Caco-2 (cell line): ENCODE data around the gene ACOXL. TPM values are rescaled to one million over a fixed set of nuclear protein-coding genes. Genes with fewer than 3 reads are reported as not detected.

Experiments used
- BruUV-seq: library from RNA; stranded (reverse); fragments of 400-500 nt; replicated peaks from 2 replicates; lab custom pipeline; 2021; lab: Mats Ljungman, UMichigan
- CTCF ChIA-PET: fragments of 300-600 bp; sonication (Branson Sonifier 250); formaldehyde crosslinking; loops from one replicate; lab custom pipeline; 2022; ENCODE audit warnings: antibody characterized with exemption; lab: Charles Lee
- POLR2A ChIA-PET: fragments of 300-600 bp; sonication (Branson Sonifier 250); formaldehyde crosslinking; loops from one replicate; lab custom pipeline; 2022; ENCODE audit warnings: antibody characterized with exemption; lab: Charles Lee
- DNase-seq, 2 experiments: peaks; one replicate each; pipeline versions ENCODE4 v3.0.0 to v3.0.0-alpha.2; 2020 to 2022
- H3K27me3 ChIP-seq: replicated peaks from 2 replicates; pipeline ENCODE4 v1.6.0; 2011; ENCODE audit warnings: low read length; ENCODE audit not compliant: control insufficient read depth, insufficient read depth
- H3K36me3 ChIP-seq: 2 replicates; pipeline ENCODE4 v1.5.1; 2011; ENCODE audit warnings: low read length; ENCODE audit not compliant: control insufficient read depth, insufficient read depth
- H3K4me1 ChIP-seq: fragments of 250-450 bp; sonication (Bioruptor Pico); 2 replicates; pipeline ENCODE4 v1.5.1; 2020; ENCODE audit warnings: mild to moderate bottlenecking
- H3K4me3 ChIP-seq: 2 replicates; pipeline ENCODE4 v1.5.1; 2011; ENCODE audit warnings: low read depth, mild to moderate bottlenecking, control low read depth, low read length
- H3K9me3 ChIP-seq: fragments of 250-450 bp; sonication (Bioruptor Pico); 2 replicates; pipeline ENCODE4 v1.5.1; 2020; ENCODE audit warnings: mild to moderate bottlenecking, moderate library complexity
- H3K27ac Mint-ChIP-seq: one replicate; pipeline ENCODE4 v1.8.0; 2022; ENCODE audit warnings: mixed read lengths; ENCODE audit not compliant: unreplicated experiment
- H3K27me3 Mint-ChIP-seq: one replicate; pipeline ENCODE4 v1.8.0; 2022; ENCODE audit warnings: mixed read lengths; ENCODE audit not compliant: insufficient read depth, unreplicated experiment
- H3K36me3 Mint-ChIP-seq: one replicate; pipeline ENCODE4 v1.8.0; 2022; ENCODE audit warnings: mild to moderate bottlenecking, mixed read lengths; ENCODE audit not compliant: insufficient read depth, unreplicated experiment
- H3K4me1 Mint-ChIP-seq: one replicate; pipeline ENCODE4 v1.8.0; 2022; ENCODE audit warnings: low read depth, mixed read lengths; ENCODE audit not compliant: unreplicated experiment
- H3K4me3 Mint-ChIP-seq: one replicate; pipeline ENCODE4 v1.8.0; 2022; ENCODE audit warnings: mild to moderate bottlenecking, moderate library complexity, mixed read lengths; ENCODE audit not compliant: unreplicated experiment
- H3K9me3 Mint-ChIP-seq: one replicate; pipeline ENCODE4 v1.8.0; 2022; ENCODE audit warnings: mixed read lengths; ENCODE audit not compliant: unreplicated experiment
- CTCF ChIP-seq, 2 experiments: fragments of 200-600 bp in 1 of 2; IDR thresholded peaks; 1 replicate in 1 of 2; 2 replicates in 1 of 2; pipeline versions ENCODE4 v1.5.1 to v1.8.0; 2011 to 2022; ENCODE audit warnings: antibody characterized with exemption in 1 of 2, control low read depth in 1 of 2, inconsistent platforms in 1 of 2, low read depth in 1 of 2, low read length in 1 of 2, mild to moderate bottlenecking in 1 of 2, moderate library complexity in 1 of 2; ENCODE audit not compliant: insufficient read depth in 1 of 2, severe bottlenecking in 1 of 2, unreplicated experiment in 1 of 2
- intact Hi-C: fragments of 100-400 bp; cut with micrococcal nuclease; formaldehyde crosslinking; loops from one replicate; pipeline ENCODE4 v1.10.0; 2022; ENCODE audit not compliant: unreplicated experiment
- total RNA-seq: library from RNA; stranded (reverse); gene quantifications from 2 replicates; pipeline ENCODE4 v1.2.3, GENCODE V29; 2022

Gene ACOXL
- total RNA-seq, 1 experiment from 2014 or later = 2.6 TPM

- no TSS peak for BruUV-seq
- ChIA-PET POLR2A (no interaction called here), CTCF (no interaction called here)
- H3K4me3 ChIP-seq = no peak overlapping the region
- intact Hi-C loops = no loop called here
- Mint-ChIP-seq H3K4me1 (no peaks in the 10 kb centered on the region), H3K27me3 (peaks cover 4% of the 10 kb centered on the region), H3K4me3 (no peak overlapping the region), H3K36me3 (no peaks in the 10 kb centered on the region), H3K9me3 (no peaks in the 10 kb centered on the region), H3K27ac (no peak overlapping the region)
- H3K27me3 ChIP-seq = no peaks in the 10 kb centered on the region
- no peaks in the 10 kb centered on the region for H3K9me3 ChIP-seq
- no peak for DNase-seq
- H3K36me3 ChIP-seq = no peaks in the 10 kb centered on the region; the same call in 1 of the 2 replicates
- no peak for TF ChIP-seq CTCF (IDR thresholded peaks at IDR 0.05; ENCODE audit: insufficient read depth in 1 of 2, low read depth in 1 of 2, low read length in 1 of 2, severe bottlenecking in 1 of 2, unreplicated experiment in 1 of 2)
- no peaks in the 10 kb centered on the region for H3K4me1 ChIP-seq
Observed at GRCh38 chr2:110904116-110904778, 171.9 kb downstream of the ACOXL start.

GRCh38 chr2:110904779-110905148, 172.4 kb downstream of the ACOXL start:
- no peak for TF ChIP-seq CTCF (IDR thresholded peaks at IDR 0.05; ENCODE audit: insufficient read depth in 1 of 2, low read depth in 1 of 2, low read length in 1 of 2, severe bottlenecking in 1 of 2, unreplicated experiment in 1 of 2)
- Histone ChIP-seq H3K9me3 (no peaks in the 10 kb centered on the region), H3K4me1 (no peaks in the 10 kb centered on the region), H3K4me3 (no peak overlapping the region), H3K27me3 (no peaks in the 10 kb centered on the region), H3K36me3 (no peaks in the 10 kb centered on the region; the same call in 1 of the 2 replicates)
- intact Hi-C loops = no loop called here
- peaks cover 4% of the 10 kb centered on the region for H3K27me3 Mint-ChIP-seq
- H3K9me3 Mint-ChIP-seq = no peaks in the 10 kb centered on the region
- H3K36me3 Mint-ChIP-seq = no peaks in the 10 kb centered on the region
- H3K4me1 Mint-ChIP-seq = no peaks in the 10 kb centered on the region
- no peak overlapping the region for H3K27ac Mint-ChIP-seq
- BruUV-seq = no TSS peak
- ChIA-PET CTCF (no interaction called here), POLR2A (no interaction called here)
- no peak for DNase-seq
- H3K4me3 Mint-ChIP-seq = no peak overlapping the region

- no peak overlapping the region for H3K4me3 Mint-ChIP-seq
- DNase-seq = no peak
- intact Hi-C loops = no loop called here
- no peak overlapping the region for H3K27ac Mint-ChIP-seq
- BruUV-seq = no TSS peak
- Histone ChIP-seq H3K4me3 (no peak overlapping the region), H3K27me3 (no peaks in the 10 kb centered on the region), H3K36me3 (no peaks in the 10 kb centered on the region; the same call in 1 of the 2 replicates), H3K4me1 (no peaks in the 10 kb centered on the region), H3K9me3 (no peaks in the 10 kb centered on the region)
- no peak for TF ChIP-seq CTCF (IDR thresholded peaks at IDR 0.05; ENCODE audit: insufficient read depth in 1 of 2, low read depth in 1 of 2, low read length in 1 of 2, severe bottlenecking in 1 of 2, unreplicated experiment in 1 of 2)
- ChIA-PET POLR2A (no interaction called here), CTCF (no interaction called here)
- no peaks in the 10 kb centered on the region for H3K36me3 Mint-ChIP-seq
- no peaks in the 10 kb centered on the region for H3K9me3 Mint-ChIP-seq
- H3K27me3 Mint-ChIP-seq = peaks cover 4% of the 10 kb centered on the region
- no peaks in the 10 kb centered on the region for H3K4me1 Mint-ChIP-seq
Observed at GRCh38 chr2:110905217-110905616, 172.8 kb downstream of the ACOXL start.
